ENCODE data around the gene AKNAD1. TPM values are rescaled to one million over a fixed set of nuclear protein-coding genes. Genes with fewer than 3 reads are reported as not detected.

The AKNAD1 gene
- polyA plus RNA-seq, 1 donor, result 0.06 TPM

DNA sequence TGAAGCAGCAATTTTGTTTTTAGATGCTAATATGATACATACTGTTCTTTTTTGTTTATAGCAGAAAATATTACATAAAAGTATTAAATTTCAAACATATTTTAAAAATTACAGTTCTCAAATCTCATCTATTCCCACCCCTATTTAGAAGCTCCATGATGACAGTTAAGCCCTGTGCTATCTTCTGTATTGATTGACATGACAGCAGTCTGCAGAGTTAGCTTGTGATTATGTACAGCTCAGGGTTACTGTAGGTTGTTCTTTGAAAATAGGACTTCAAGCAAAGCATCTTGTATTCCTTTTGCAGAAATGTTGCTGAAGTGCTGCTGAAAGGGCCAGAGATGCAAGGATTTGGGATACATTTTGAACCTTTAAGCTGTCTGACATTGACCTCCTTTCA, 28.1 kb upstream of the AKNAD1 start:
- no peaks in the 10 kb centered on the region for H3K27me3 ChIP-seq (ENCODE audit: control insufficient read depth, insufficient read depth, low read length)
- no peaks in the 10 kb centered on the region for H3K9me3 ChIP-seq (ENCODE audit: control insufficient read depth, low read depth, low read length)
- no peak overlapping the region for H3K4me3 ChIP-seq (ENCODE audit: low read length)
- no peak for DNase-seq
- H3K27ac ChIP-seq (ENCODE audit: low read length), result no peak overlapping the region
- H3K4me1 ChIP-seq (ENCODE audit: control insufficient read depth, insufficient read depth, low read length), result no peaks in the 10 kb centered on the region
- H3K36me3 ChIP-seq (ENCODE audit: control insufficient read depth, insufficient read depth, low read length), result no peaks in the 10 kb centered on the region

DNA sequence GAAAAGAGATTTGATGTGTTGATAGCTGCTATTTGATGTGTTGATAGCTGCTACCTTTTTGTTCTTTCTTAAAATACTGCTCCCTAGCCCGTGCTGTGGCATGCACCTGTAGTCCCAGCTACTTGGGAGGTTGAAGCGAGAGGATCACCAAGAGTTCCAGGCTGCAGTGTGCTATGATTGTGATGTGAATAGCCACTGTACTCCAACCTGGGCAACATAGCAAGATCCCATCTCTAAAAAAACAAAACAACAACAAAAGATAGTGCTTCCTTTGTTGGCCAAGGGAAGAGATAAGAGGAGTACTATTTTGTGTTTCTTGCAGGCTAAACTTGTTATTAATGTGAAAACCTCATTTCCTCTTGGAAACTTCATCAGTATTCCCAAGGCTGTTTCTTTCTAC, 25.9 kb upstream of the AKNAD1 start:
- H3K27me3 ChIP-seq (ENCODE audit: control insufficient read depth, insufficient read depth, low read length), result no peaks in the 10 kb centered on the region
- no peaks in the 10 kb centered on the region for H3K4me1 ChIP-seq (ENCODE audit: control insufficient read depth, insufficient read depth, low read length)
- H3K4me3 ChIP-seq (ENCODE audit: low read length), result no peak overlapping the region
- DNase-seq, result no peak
- WGBS (ENCODE audit: insufficient coverage, low lambda C conversion rate), result 100% methylated on average over 1 of the region's 2 CpGs
- no peaks in the 10 kb centered on the region for H3K36me3 ChIP-seq (ENCODE audit: control insufficient read depth, insufficient read depth, low read length)
- H3K9me3 ChIP-seq (ENCODE audit: control insufficient read depth, low read depth, low read length), result no peaks in the 10 kb centered on the region
- no peak overlapping the region for H3K27ac ChIP-seq (ENCODE audit: low read length)

DNA sequence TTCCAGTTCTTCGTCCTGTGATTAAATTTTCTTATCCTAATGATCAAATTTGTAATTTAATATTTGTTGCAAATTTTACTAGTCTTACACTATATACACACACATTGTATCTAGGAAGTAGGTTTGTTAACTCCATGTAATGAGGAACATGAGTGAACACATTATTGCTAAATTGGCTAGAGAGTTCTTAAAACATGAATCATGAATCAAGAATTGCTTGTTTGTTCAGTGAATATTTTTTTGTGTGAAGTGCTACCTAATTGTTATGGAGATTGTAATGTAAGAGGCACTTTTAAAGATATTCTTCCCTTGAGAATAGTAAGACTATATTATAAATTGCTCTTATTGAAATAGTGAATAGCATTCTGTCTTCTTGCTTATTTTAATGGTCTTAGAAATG, 24.5 kb upstream of the AKNAD1 start:
- H3K9me3 ChIP-seq (ENCODE audit: control insufficient read depth, low read depth, low read length), result no peaks in the 10 kb centered on the region
- H3K27me3 ChIP-seq (ENCODE audit: control insufficient read depth, insufficient read depth, low read length), result no peaks in the 10 kb centered on the region
- no peak overlapping the region for H3K4me3 ChIP-seq (ENCODE audit: low read length)
- no peak overlapping the region for H3K27ac ChIP-seq (ENCODE audit: low read length)
- no peaks in the 10 kb centered on the region for H3K4me1 ChIP-seq (ENCODE audit: control insufficient read depth, insufficient read depth, low read length)
- H3K36me3 ChIP-seq (ENCODE audit: control insufficient read depth, insufficient read depth, low read length), result no peaks in the 10 kb centered on the region
- WGBS (ENCODE audit: insufficient coverage, low lambda C conversion rate), result no CpG with 5 or more reads among the region's 1 CpG
- no peak for DNase-seq

DNA sequence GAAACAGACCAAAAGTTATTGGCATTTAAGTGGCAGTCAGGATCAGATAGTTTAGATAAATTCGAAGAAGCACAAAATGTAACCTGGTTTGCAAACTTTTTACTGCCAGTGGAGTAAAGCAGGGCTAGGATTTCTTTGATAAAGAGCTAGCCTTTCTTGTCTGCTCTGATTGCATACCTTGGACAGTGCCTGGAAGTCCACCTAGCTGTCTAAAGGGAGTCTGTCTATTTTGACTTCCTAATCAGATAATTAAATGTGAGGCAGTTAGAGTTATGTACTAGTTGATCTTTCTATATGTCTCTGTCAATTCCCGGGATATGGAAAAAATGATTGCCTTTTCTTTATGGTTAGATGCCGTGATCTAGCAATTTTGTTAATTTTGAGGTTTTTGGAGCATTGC, 24.0 kb upstream of the AKNAD1 start:
- no CpG with 5 or more reads among the region's 3 CpGs for WGBS (ENCODE audit: insufficient coverage, low lambda C conversion rate)
- H3K36me3 ChIP-seq (ENCODE audit: control insufficient read depth, insufficient read depth, low read length), result no peaks in the 10 kb centered on the region
- DNase-seq, result no peak
- H3K4me3 ChIP-seq (ENCODE audit: low read length), result no peak overlapping the region
- H3K27me3 ChIP-seq (ENCODE audit: control insufficient read depth, insufficient read depth, low read length), result no peaks in the 10 kb centered on the region
- H3K9me3 ChIP-seq (ENCODE audit: control insufficient read depth, low read depth, low read length), result no peaks in the 10 kb centered on the region
- H3K27ac ChIP-seq (ENCODE audit: low read length), result no peak overlapping the region
- peaks cover 3% of the 10 kb centered on the region for H3K4me1 ChIP-seq (ENCODE audit: control insufficient read depth, insufficient read depth, low read length)

DNA sequence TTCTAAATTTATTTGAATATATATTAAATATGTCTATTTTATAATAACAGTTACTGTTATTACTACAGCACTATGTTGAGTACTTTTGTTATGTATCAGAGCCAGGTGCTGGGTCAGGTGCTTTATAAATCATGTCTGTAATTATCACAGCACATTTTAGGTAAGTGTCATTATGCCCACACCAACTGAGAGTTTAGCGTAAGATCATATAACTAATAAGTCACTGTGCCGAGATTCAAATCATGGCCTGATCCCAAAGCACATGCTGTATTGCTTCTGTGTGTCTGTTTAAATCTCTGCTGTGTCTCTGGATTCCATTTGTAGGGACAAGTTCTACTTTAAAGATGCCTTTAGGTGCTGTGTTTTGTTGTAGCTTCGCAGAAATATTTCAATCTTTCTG, 21.8 kb upstream of the AKNAD1 start:
- WGBS (ENCODE audit: insufficient coverage, low lambda C conversion rate), result 100% methylated on average over 1 of the region's 3 CpGs
- Histone ChIP-seq H3K4me3 (ENCODE audit: low read length) (no peak overlapping the region), H3K27me3 (ENCODE audit: control insufficient read depth, insufficient read depth, low read length) (no peaks in the 10 kb centered on the region), H3K27ac (ENCODE audit: low read length) (no peak overlapping the region), H3K9me3 (ENCODE audit: control insufficient read depth, low read depth, low read length) (no peaks in the 10 kb centered on the region), H3K36me3 (ENCODE audit: control insufficient read depth, insufficient read depth, low read length) (no peaks in the 10 kb centered on the region), H3K4me1 (ENCODE audit: control insufficient read depth, insufficient read depth, low read length) (peaks cover 3% of the 10 kb centered on the region)
- DNase-seq, result no peak

DNA sequence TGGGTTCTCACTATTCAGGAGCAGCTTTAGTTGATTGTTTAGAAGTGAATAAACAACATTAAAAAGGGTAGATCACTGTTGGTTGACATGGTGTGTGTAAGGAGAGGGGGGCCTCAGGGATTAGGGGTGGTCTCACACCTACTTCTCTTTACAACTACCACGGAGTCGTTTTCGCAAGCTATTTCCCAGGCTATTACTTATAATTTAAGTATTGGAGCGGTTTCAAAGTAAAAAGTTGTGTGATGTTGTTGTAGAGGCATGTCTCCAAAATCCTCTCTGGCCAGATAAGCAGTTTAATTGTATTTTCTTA, 21.2 kb upstream of the AKNAD1 start:
- Histone ChIP-seq H3K4me1 (ENCODE audit: control insufficient read depth, insufficient read depth, low read length) (peaks cover 3% of the 10 kb centered on the region), H3K36me3 (ENCODE audit: control insufficient read depth, insufficient read depth, low read length) (no peaks in the 10 kb centered on the region), H3K4me3 (ENCODE audit: low read length) (peak overlapping the region; percentile 93), H3K27me3 (ENCODE audit: control insufficient read depth, insufficient read depth, low read length) (no peaks in the 10 kb centered on the region), H3K27ac (ENCODE audit: low read length) (no peak overlapping the region), H3K9me3 (ENCODE audit: control insufficient read depth, low read depth, low read length) (no peaks in the 10 kb centered on the region)
- 53% methylated on average over 3 of the region's 4 CpGs for WGBS (ENCODE audit: insufficient coverage, low lambda C conversion rate)
- no peak for DNase-seq

DNA sequence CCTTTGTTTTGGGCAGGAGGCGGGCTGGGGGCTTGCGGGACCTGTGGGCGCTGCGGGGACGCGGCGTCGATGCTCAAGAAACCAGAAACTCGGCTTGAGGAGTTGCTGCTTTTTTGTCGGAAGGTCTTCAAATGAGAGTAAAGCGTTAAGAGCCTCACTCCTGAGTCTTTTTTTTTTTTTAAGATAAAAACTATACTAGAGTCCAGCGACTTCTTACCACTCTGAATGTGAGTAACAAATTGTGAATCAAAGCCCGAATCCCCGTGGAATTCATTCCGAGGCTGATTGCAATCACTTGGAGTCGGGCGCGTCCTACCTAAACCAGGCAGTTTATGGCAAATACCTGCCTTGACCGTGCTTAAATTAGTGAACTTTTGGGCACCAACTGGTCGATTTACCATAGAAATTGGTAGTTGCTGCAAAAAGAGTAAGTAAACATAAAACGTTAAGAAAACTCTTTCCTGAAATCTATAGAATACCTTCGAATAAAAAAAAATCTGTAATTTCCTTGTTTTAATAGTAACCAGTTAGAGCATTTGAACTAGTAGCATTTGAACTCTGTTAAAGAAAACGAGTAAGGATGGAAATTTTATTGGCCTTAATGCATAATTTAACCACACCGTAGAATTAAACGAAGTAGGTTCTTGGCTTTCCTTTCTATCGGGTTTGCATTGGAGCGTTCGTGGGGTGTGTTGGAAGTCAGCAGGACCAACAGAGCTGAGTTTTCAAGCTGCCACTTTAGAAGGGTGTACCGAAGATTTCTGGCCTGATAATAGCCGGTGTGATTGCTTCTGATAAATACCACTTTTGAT, 20.7 kb upstream of the AKNAD1 start:
- H3K4me1 ChIP-seq (ENCODE audit: control insufficient read depth, insufficient read depth, low read length), result peaks cover 3% of the 10 kb centered on the region
- H3K9me3 ChIP-seq (ENCODE audit: control insufficient read depth, low read depth, low read length), result no peaks in the 10 kb centered on the region
- peak in 1 of 2 donors; percentile 32 for DNase-seq
- H3K27ac ChIP-seq (ENCODE audit: low read length), result peak overlapping the region; percentile 30
- 10% methylated on average over 3 of the region's 30 CpGs for WGBS (ENCODE audit: insufficient coverage, low lambda C conversion rate)
- H3K36me3 ChIP-seq (ENCODE audit: control insufficient read depth, insufficient read depth, low read length), result no peaks in the 10 kb centered on the region
- H3K27me3 ChIP-seq (ENCODE audit: control insufficient read depth, insufficient read depth, low read length), result no peaks in the 10 kb centered on the region
- peak overlapping the region; percentile 93 for H3K4me3 ChIP-seq (ENCODE audit: low read length)

DNA sequence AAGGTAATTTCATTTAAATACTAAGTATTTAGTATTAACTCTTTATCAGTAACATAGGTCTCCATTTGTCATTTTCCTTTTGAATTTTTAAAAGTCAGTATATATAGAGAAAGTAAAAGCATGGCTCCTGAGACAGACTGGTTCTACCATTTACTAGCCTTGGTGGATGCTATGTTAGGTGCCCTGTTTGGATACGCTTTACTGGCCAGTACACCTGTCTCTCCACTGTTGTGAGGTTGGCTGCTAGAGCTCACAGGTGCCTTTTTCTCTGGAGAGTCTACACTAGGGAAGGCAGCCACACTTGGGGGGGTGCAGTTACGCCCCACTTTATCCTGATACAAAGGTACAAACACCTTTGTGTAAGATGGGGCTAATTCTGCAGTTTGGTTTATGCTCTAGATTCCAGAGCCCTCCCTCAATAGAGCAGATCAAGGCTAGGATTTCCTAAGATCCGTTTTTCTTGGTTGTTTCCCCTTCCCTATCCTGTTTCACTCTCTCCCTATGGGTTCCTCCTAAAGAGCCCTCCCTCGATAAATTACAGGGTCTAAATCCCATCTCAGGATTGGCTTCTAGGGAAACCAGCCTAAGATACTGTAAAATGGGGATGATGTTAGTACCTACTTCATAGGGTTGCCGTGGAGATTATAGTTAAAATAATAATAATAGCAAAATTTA, 14.3 kb upstream of the AKNAD1 start:
- peaks cover 2% of the 10 kb centered on the region for H3K4me1 ChIP-seq (ENCODE audit: control insufficient read depth, insufficient read depth, low read length)
- no peaks in the 10 kb centered on the region for H3K27me3 ChIP-seq (ENCODE audit: control insufficient read depth, insufficient read depth, low read length)
- no peak for DNase-seq
- H3K4me3 ChIP-seq (ENCODE audit: low read length), result no peak overlapping the region
- no peaks in the 10 kb centered on the region for H3K9me3 ChIP-seq (ENCODE audit: control insufficient read depth, low read depth, low read length)
- WGBS (ENCODE audit: insufficient coverage, low lambda C conversion rate), result 100% methylated on average over 1 of the region's 5 CpGs
- H3K36me3 ChIP-seq (ENCODE audit: control insufficient read depth, insufficient read depth, low read length), result no peaks in the 10 kb centered on the region
- no peak overlapping the region for H3K27ac ChIP-seq (ENCODE audit: low read length)

DNA sequence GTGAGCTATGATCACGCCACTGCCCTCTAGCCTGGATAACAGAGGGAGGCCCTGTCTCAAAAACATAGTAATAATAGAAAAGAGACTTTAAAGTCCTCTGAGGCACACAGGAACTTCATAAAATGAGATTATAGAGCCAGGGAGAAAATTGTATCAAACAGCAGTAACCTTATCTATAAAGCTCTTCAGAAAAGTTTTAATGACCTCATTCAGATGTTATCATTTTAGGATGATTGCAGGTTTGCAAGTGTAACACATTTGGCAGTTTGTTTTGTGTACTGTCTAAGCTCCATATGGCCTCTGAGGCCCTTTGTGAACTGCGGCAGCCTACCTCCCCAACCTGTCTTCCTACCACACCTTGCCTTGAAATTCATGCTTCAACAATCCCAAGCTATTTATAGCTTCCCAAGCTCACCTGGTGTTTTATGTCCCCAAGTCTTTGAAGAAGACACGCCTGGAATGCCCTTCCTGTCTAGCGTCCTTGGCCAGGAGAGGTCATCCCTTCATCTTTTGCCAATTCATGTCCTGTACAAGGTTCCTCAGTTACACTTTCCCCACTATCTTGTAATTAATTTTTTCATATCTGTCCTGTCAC, 8.5 kb upstream of the AKNAD1 start:
- 43% methylated on average over 2 of the region's 4 CpGs for WGBS (ENCODE audit: insufficient coverage, low lambda C conversion rate)
- DNase-seq, result peak; percentile 52 to 70

DNA sequence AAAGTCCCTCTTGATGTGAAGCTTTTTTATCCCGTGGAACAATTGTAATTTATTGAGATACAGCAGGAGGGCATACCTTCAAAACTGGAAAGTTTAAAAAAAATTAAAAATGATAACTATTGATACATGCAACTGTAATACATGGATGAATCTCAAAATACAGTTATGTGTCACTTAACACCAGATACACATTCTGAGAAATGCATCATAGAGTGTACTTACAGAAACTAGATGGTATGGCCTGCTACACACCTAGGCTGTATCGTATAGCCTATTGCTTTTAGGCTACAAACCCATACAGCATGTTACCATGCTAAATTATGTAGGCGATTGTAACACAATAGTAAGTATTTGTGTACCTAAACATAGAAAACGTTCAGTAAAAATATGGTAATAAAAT, 7.1 kb upstream of the AKNAD1 start:
- Histone ChIP-seq H3K4me1 (ENCODE audit: control insufficient read depth, insufficient read depth, low read length) (peaks cover 3% of the 10 kb centered on the region), H3K36me3 (ENCODE audit: control insufficient read depth, insufficient read depth, low read length) (no peaks in the 10 kb centered on the region), H3K27me3 (ENCODE audit: control insufficient read depth, insufficient read depth, low read length) (no peaks in the 10 kb centered on the region), H3K9me3 (ENCODE audit: control insufficient read depth, low read depth, low read length) (no peaks in the 10 kb centered on the region), H3K4me3 (ENCODE audit: low read length) (no peak overlapping the region), H3K27ac (ENCODE audit: low read length) (no peak overlapping the region)
- no CpG with 5 or more reads among the region's 4 CpGs for WGBS (ENCODE audit: insufficient coverage, low lambda C conversion rate)
- no peak for DNase-seq

More for the DNA sequence above, 8.5 kb upstream of the AKNAD1 start:
- no peaks in the 10 kb centered on the region for H3K9me3 ChIP-seq (ENCODE audit: control insufficient read depth, low read depth, low read length)
- H3K36me3 ChIP-seq (ENCODE audit: control insufficient read depth, insufficient read depth, low read length), result no peaks in the 10 kb centered on the region
- no peak overlapping the region for H3K4me3 ChIP-seq (ENCODE audit: low read length)
- peak overlapping the region; percentile 14 for H3K27ac ChIP-seq (ENCODE audit: low read length)
- no peaks in the 10 kb centered on the region for H3K27me3 ChIP-seq (ENCODE audit: control insufficient read depth, insufficient read depth, low read length)
- peaks cover 3% of the 10 kb centered on the region for H3K4me1 ChIP-seq (ENCODE audit: control insufficient read depth, insufficient read depth, low read length)
